BJ (cell line): ENCODE measurements around the gene GSN. TPM values are rescaled to one million over a fixed set of nuclear protein-coding genes. Genes with fewer than 3 reads are reported as not detected.

Experiments used
- CTCF ChIA-PET: fragments of 350-600 bp; formaldehyde crosslinking; extraction: SDS; loops from one replicate; lab custom pipeline; 2021; ENCODE audit warnings: antibody characterized with exemption, inconsistent platforms; lab: Yijun Ruan, JAX
- POLR2A ChIA-PET: fragments of 300-600 bp; sonication (Branson Sonifier 250); formaldehyde crosslinking; extraction: SDS; loops from one replicate; lab custom pipeline; 2021; ENCODE audit warnings: antibody characterized with exemption; lab: Charles Lee
- DNase-seq: peaks from one replicate; pipeline ENCODE4 v3.0.0-alpha.2; 2011; ENCODE audit warnings: low read depth
- H3K27me3 ChIP-seq: 2 replicates; pipeline ENCODE4 v1.6.0; 2011; ENCODE audit warnings: low read length; ENCODE audit not compliant: control insufficient read depth, insufficient read depth
- H3K36me3 ChIP-seq: 2 replicates; pipeline ENCODE4 v1.5.1; 2011; ENCODE audit warnings: low read length; ENCODE audit not compliant: control insufficient read depth, insufficient read depth
- H3K4me3 ChIP-seq: 2 replicates; pipeline ENCODE4 v1.5.1; 2011; ENCODE audit warnings: low read depth, mild to moderate bottlenecking, control low read depth, low read length
- CTCF ChIP-seq: IDR thresholded peaks from 2 replicates; pipeline ENCODE4 v1.5.1; 2011; ENCODE audit warnings: low read depth, mild to moderate bottlenecking, control low read depth, inconsistent platforms, low read length, moderate library complexity; ENCODE audit not compliant: insufficient read depth
- polyA plus RNA-seq: library from polyadenylated mRNA; depleted of rRNA; stranded (reverse); fragments of >200 nt; gene quantifications from 2 replicates; pipeline ENCODE4 v1.2.3, GENCODE V29; 2011

The GSN gene
- polyA plus RNA-seq, 1 experiment: 765 TPM

- H3K27me3 ChIP-seq: no peaks in the 10 kb centered on the region
- H3K4me3 ChIP-seq: no peak overlapping the region
- ChIA-PET POLR2A (no interaction called here), CTCF (interaction anchor here (0.9 to 1.0 kb wide), 2 partner anchors 10 to 12 kb away, joined by 3 to 5 read pairs; no protein-coding TSS in a partner anchor)
- no peak for DNase-seq
- H3K36me3 ChIP-seq: peaks cover 10% of the 10 kb centered on the region
- TF ChIP-seq CTCF: no peak
Measured at GRCh38 chr9:121357011-121357410, 89.0 kb downstream of the GSN start.

- POLR2A ChIA-PET: interaction anchor here (0.7 kb wide), 1 partner anchor 91 kb away, joined by 3 read pairs; no protein-coding TSS in a partner anchor
- no peak overlapping the region for H3K4me3 ChIP-seq
- no peak for TF ChIP-seq CTCF
Measured at GRCh38 chr9:121358751-121359150, 90.8 kb downstream of the GSN start.

GRCh38 chr9:121359351-121360294, 91.7 kb downstream of the GSN start:
- no peak overlapping the region for H3K4me3 ChIP-seq
- no peak for TF ChIP-seq CTCF
- DNase-seq: peak; percentile 63
- H3K27me3 ChIP-seq: no peaks in the 10 kb centered on the region
- H3K36me3 ChIP-seq: no peaks in the 10 kb centered on the region; the same call in 1 of the 2 replicates
- CTCF ChIA-PET: interaction anchor here (1.6 to 1.9 kb wide), 2 partner anchors 40 to 134 kb away, joined by 3 to 7 read pairs; no protein-coding TSS in a partner anchor
- POLR2A ChIA-PET: no interaction called here

More at GRCh38 chr9:121358751-121359150, 90.8 kb downstream of the GSN start:
- Histone ChIP-seq H3K36me3 (peaks cover 2% of the 10 kb centered on the region), H3K27me3 (no peaks in the 10 kb centered on the region)
- DNase-seq: no peak
- CTCF ChIA-PET: interaction anchor here (1.9 kb wide), 1 partner anchor 39 kb away, joined by 7 read pairs; no protein-coding TSS in a partner anchor

- CTCF ChIA-PET: interaction anchor here (1.0 to 1.6 kb wide), 2 partner anchors 41 to 135 kb away, joined by 3 to 6 read pairs; no protein-coding TSS in a partner anchor
Measured at GRCh38 chr9:121360601-121361374, 92.8 kb downstream of the GSN start.

More at GRCh38 chr9:121360601-121361374, 92.8 kb downstream of the GSN start:
- Histone ChIP-seq H3K36me3 (no peaks in the 10 kb centered on the region; the same call in 1 of the 2 replicates), H3K4me3 (no peak overlapping the region; the same call in 1 of the 2 replicates), H3K27me3 (no peaks in the 10 kb centered on the region)
- TF ChIP-seq CTCF: no peak
- POLR2A ChIA-PET: interaction anchor here (0.8 kb wide), 1 partner anchor 9 kb away, joined by 22 read pairs; no protein-coding TSS in a partner anchor
- peak; percentile 85 for DNase-seq
